Activated naive CD8-positive, alpha-beta T cell treated with anti-CD3 and anti-CD28 coated beads, Interleukin-2, amount 50 U/mL, for 24 hours (primary cell): ENCODE data around the gene KIF3C.
"Not testable (repeated sequence)": the region's sequence is repeated elsewhere in the genome, so short reads cannot be mapped to it uniquely, and the experiment has no call there.

ENCODE experiments used
- ATAC-seq: fragments of 150-1000 bp; cut with Tn5 transposase; one replicate; pipeline ENCODE4 v1.10.0; 2021
- DNase-seq: peaks from one replicate; pipeline ENCODE4 v3.0.0; 2021
- H3K27ac Mint-ChIP-seq: one replicate; pipeline ENCODE4 v1.8.0; 2021; ENCODE audit warnings: mild to moderate bottlenecking, mixed read lengths
- H3K27me3 Mint-ChIP-seq: one replicate; pipeline ENCODE4 v1.8.0; 2021; ENCODE audit warnings: mixed read lengths
- H3K36me3 Mint-ChIP-seq: one replicate; pipeline ENCODE4 v1.8.0; 2021; ENCODE audit warnings: low read depth, mixed read lengths
- H3K4me1 Mint-ChIP-seq: one replicate; pipeline ENCODE4 v1.8.0; 2021; ENCODE audit warnings: mixed read lengths
- H3K4me3 Mint-ChIP-seq: one replicate; pipeline ENCODE4 v1.8.0; 2021; ENCODE audit warnings: mild to moderate bottlenecking, moderate library complexity, mixed read lengths
- H3K9me3 Mint-ChIP-seq: one replicate; pipeline ENCODE4 v1.8.0; 2021; ENCODE audit warnings: mixed read lengths

The KIF3C gene

GRCh38 chr2:25896308-25896707 is 86.0 kb downstream of the KIF3C start:
- ATAC-seq, H3K4me3 Mint-ChIP-seq, H3K4me1 Mint-ChIP-seq, H3K27me3 Mint-ChIP-seq, H3K9me3 Mint-ChIP-seq, DNase-seq, H3K36me3 Mint-ChIP-seq, H3K27ac Mint-ChIP-seq: not testable (repeated sequence)

GRCh38 chr2:25895610-25896009 is 86.7 kb downstream of the KIF3C start:
- Mint-ChIP-seq H3K4me1 (no peaks in the 10 kb centered on the region), H3K27me3 (no peaks in the 10 kb centered on the region), H3K27ac (no peak overlapping the region), H3K4me3 (no peak overlapping the region), H3K9me3 (no peaks in the 10 kb centered on the region), H3K36me3 (no peaks in the 10 kb centered on the region)
- DNase-seq (no peak), ATAC-seq (no peak)

GRCh38 chr2:25895018-25895417 is 87.3 kb downstream of the KIF3C start:
- no peaks in the 10 kb centered on the region for H3K27me3 Mint-ChIP-seq
- H3K27ac Mint-ChIP-seq, result no peak overlapping the region
- no peaks in the 10 kb centered on the region for H3K9me3 Mint-ChIP-seq
- no peak for ATAC-seq
- H3K36me3 Mint-ChIP-seq, result no peaks in the 10 kb centered on the region
- H3K4me3 Mint-ChIP-seq, result no peak overlapping the region
- no peaks in the 10 kb centered on the region for H3K4me1 Mint-ChIP-seq
- no peak for DNase-seq

- Mint-ChIP-seq H3K27ac (no peak overlapping the region), H3K36me3 (no peaks in the 10 kb centered on the region), H3K4me1 (no peaks in the 10 kb centered on the region), H3K4me3 (no peak overlapping the region), H3K9me3 (no peaks in the 10 kb centered on the region), H3K27me3 (no peaks in the 10 kb centered on the region)
- DNase-seq (no peak), ATAC-seq (no peak)
Measured at GRCh38 chr2:25894135-25894830, 88.0 kb downstream of the KIF3C start.

GRCh38 chr2:25891672-25892071 is 90.6 kb downstream of the KIF3C start:
- DNase-seq, result no peak
- Mint-ChIP-seq H3K27me3 (no peaks in the 10 kb centered on the region), H3K4me3 (no peak overlapping the region), H3K4me1 (no peaks in the 10 kb centered on the region), H3K36me3 (no peaks in the 10 kb centered on the region), H3K9me3 (no peaks in the 10 kb centered on the region), H3K27ac (no peak overlapping the region)
- no peak for ATAC-seq

- H3K27ac Mint-ChIP-seq, result no peak overlapping the region
- H3K4me3 Mint-ChIP-seq, result no peak overlapping the region
- no peaks in the 10 kb centered on the region for H3K9me3 Mint-ChIP-seq
- H3K36me3 Mint-ChIP-seq, result no peaks in the 10 kb centered on the region
- DNase-seq, result no peak
- no peaks in the 10 kb centered on the region for H3K27me3 Mint-ChIP-seq
- ATAC-seq, result no peak
- H3K4me1 Mint-ChIP-seq, result no peaks in the 10 kb centered on the region
Measured at GRCh38 chr2:25887624-25888242, 94.6 kb downstream of the KIF3C start.

GRCh38 chr2:25885933-25886332 is 96.4 kb downstream of the KIF3C start:
- no peak for DNase-seq
- peaks cover 8% of the 10 kb centered on the region for H3K4me1 Mint-ChIP-seq
- H3K27me3 Mint-ChIP-seq, result no peaks in the 10 kb centered on the region
- no peak overlapping the region for H3K4me3 Mint-ChIP-seq
- H3K27ac Mint-ChIP-seq, result no peak overlapping the region
- no peak for ATAC-seq
- no peaks in the 10 kb centered on the region for H3K9me3 Mint-ChIP-seq
- H3K36me3 Mint-ChIP-seq, result no peaks in the 10 kb centered on the region

- no peak overlapping the region for H3K4me3 Mint-ChIP-seq
- H3K4me1 Mint-ChIP-seq, result peaks cover 31% of the 10 kb centered on the region
- no peak for DNase-seq
- H3K27me3 Mint-ChIP-seq, result no peaks in the 10 kb centered on the region
- H3K9me3 Mint-ChIP-seq, result no peaks in the 10 kb centered on the region
- no peak overlapping the region for H3K27ac Mint-ChIP-seq
- H3K36me3 Mint-ChIP-seq, result peaks cover 6% of the 10 kb centered on the region
- no peak for ATAC-seq
Measured at GRCh38 chr2:25881764-25882163, 100.5 kb downstream of the KIF3C start.

- Mint-ChIP-seq H3K36me3 (peaks cover 18% of the 10 kb centered on the region), H3K27ac (peak overlapping the region; percentile 91), H3K4me3 (peak overlapping the region; percentile 96), H3K9me3 (no peaks in the 10 kb centered on the region), H3K4me1 (peaks cover 49% of the 10 kb centered on the region), H3K27me3 (no peaks in the 10 kb centered on the region)
- DNase-seq (no peak), ATAC-seq (no peak)
Measured at GRCh38 chr2:25879133-25879730, 103.1 kb downstream of the KIF3C start.

GRCh38 chr2:25878361-25879132 is 103.8 kb downstream of the KIF3C start, which contains the start of gene ASXL2:
Gene ASXL2 (minus strand): TSS chr2:25878487. CDS start chr2:25878222, 265 bp downstream.
- Mint-ChIP-seq H3K36me3 (peaks cover 22% of the 10 kb centered on the region), H3K4me1 (peaks cover 52% of the 10 kb centered on the region), H3K4me3 (peak within 1 kb of the TSS; percentile 96), H3K27me3 (no peaks in the 10 kb centered on the region), H3K27ac (peak within 1 kb of the TSS; percentile 91), H3K9me3 (no peaks in the 10 kb centered on the region)
- DNase-seq, result peak; percentile 98
- ATAC-seq, result peak; percentile 89

GRCh38 chr2:25877431-25878360 is 104.6 kb downstream of the KIF3C start:
- Mint-ChIP-seq H3K27ac (peak overlapping the region; percentile 91), H3K4me3 (peak overlapping the region; percentile 96), H3K9me3 (no peaks in the 10 kb centered on the region), H3K36me3 (peaks cover 24% of the 10 kb centered on the region), H3K4me1 (peaks cover 56% of the 10 kb centered on the region), H3K27me3 (no peaks in the 10 kb centered on the region)
- ATAC-seq (peak; percentile 49), DNase-seq (peak; percentile 50)
